T-cell (primary cell): Measurements from ENCODE around the gene SLC5A3. TPM values are rescaled to one million over a fixed set of nuclear protein-coding genes. Genes with fewer than 3 reads are reported as not detected.

ENCODE experiments used
- ATAC-seq, 4 experiments: fragments of 200-7000 bp in 3 of 4; fragments of 150-1000 bp in 1 of 4; cut with Tn5 transposase; replicated peaks in 1 of 4; 1 replicate in 3 of 4; 2 replicates in 1 of 4; pipeline ENCODE4 v1.10.0; 2021; ENCODE audit warnings: moderate library complexity in 3 of 4, mild to moderate bottlenecking in 2 of 4, moderate number of reproducible peaks in 1 of 4
- CTCF ChIA-PET, 2 donors: fragments of 300-600 bp; sonication (Branson Sonifier 250); formaldehyde crosslinking; loops; one replicate each; lab custom pipeline; 2022; ENCODE audit warnings: antibody characterized with exemption in 2 of 2; lab: Charles Lee
- POLR2A ChIA-PET, 2 donors: fragments of 300-600 bp; sonication (Branson Sonifier 250); formaldehyde crosslinking; loops; one replicate each; lab custom pipeline; 2022; ENCODE audit warnings: antibody characterized with exemption in 2 of 2; lab: Charles Lee
- DNase-seq, 35 experiments: peaks; one replicate each; pipeline versions ENCODE4 v3.0.0 to v3.0.0-alpha.2; 2013 to 2023
- H3K27ac ChIP-seq: one replicate; pipeline ENCODE4 v1.5.1; 2013; ENCODE audit warnings: low read length
- H3K27me3 ChIP-seq, 2 experiments: replicated peaks in 1 of 2; 1 replicate in 1 of 2; 2 replicates in 1 of 2; pipeline versions ENCODE4 v1.6.1 to v1.7.0; 2013; ENCODE audit warnings: low read length in 1 of 2, mixed read lengths in 1 of 2; ENCODE audit not compliant: control insufficient read depth in 2 of 2, insufficient read depth in 2 of 2; ENCODE audit errors: extremely low read depth in 1 of 2
- H3K36me3 ChIP-seq, 2 donors: 1 replicate in 1 of 2; 2 replicates in 1 of 2; pipeline versions ENCODE4 v1.6.1 to v1.7.0; 2013; ENCODE audit warnings: low read length in 1 of 2; ENCODE audit not compliant: control insufficient read depth in 2 of 2, insufficient read depth in 1 of 2; ENCODE audit errors: extremely low read depth in 1 of 2
- H3K4me1 ChIP-seq, 2 experiments: 1 replicate in 1 of 2; 2 replicates in 1 of 2; pipeline versions ENCODE4 v1.6.1 to v1.7.0; 2013; ENCODE audit warnings: low read length in 2 of 2, mixed read lengths in 1 of 2; ENCODE audit not compliant: insufficient read depth in 2 of 2, control insufficient read depth in 1 of 2; ENCODE audit errors: extremely low read depth in 1 of 2
- H3K4me3 ChIP-seq, 2 donors: 1 replicate in 1 of 2; 2 replicates in 1 of 2; pipeline versions ENCODE4 v1.5.1 to v1.7.0; 2013; ENCODE audit warnings: mild to moderate bottlenecking in 2 of 2, low read length in 1 of 2, moderate library complexity in 1 of 2; ENCODE audit not compliant: control insufficient read depth in 1 of 2; ENCODE audit errors: extremely low read depth in 1 of 2
- H3K9me3 ChIP-seq: 2 replicates; pipeline ENCODE4 v1.7.0; 2013
- H3K27ac Mint-ChIP-seq, 2 donors: one replicate each; pipeline ENCODE4 v1.8.0; 2020 to 2021; ENCODE audit warnings: mild to moderate bottlenecking in 2 of 2, mixed read lengths in 2 of 2
- H3K27me3 Mint-ChIP-seq, 2 donors: one replicate each; pipeline ENCODE4 v1.8.0; 2021 to 2022; ENCODE audit warnings: mixed read lengths in 2 of 2
- H3K36me3 Mint-ChIP-seq: one replicate; pipeline ENCODE4 v1.8.0; 2021; ENCODE audit warnings: mixed read lengths
- H3K4me1 Mint-ChIP-seq, 3 donors: one replicate each; pipeline ENCODE4 v1.8.0; 2020 to 2022; ENCODE audit warnings: mixed read lengths in 3 of 3, mild to moderate bottlenecking in 1 of 3
- H3K4me3 Mint-ChIP-seq, 3 donors: one replicate each; pipeline ENCODE4 v1.8.0; 2020 to 2022; ENCODE audit warnings: mild to moderate bottlenecking in 3 of 3, mixed read lengths in 3 of 3, moderate library complexity in 3 of 3
- H3K9me3 Mint-ChIP-seq, 3 donors: one replicate each; pipeline ENCODE4 v1.8.0; 2020 to 2022; ENCODE audit warnings: mixed read lengths in 3 of 3
- WGBS: methylation state at CpG from one replicate; pipeline ENCODE4 v1.1.5; 2013; ENCODE audit warnings: missing lambda C conversion rate; ENCODE audit not compliant: insufficient coverage; 5-methylcytosine and 5-hydroxymethylcytosine counted together
- total RNA-seq, 35 experiments: library from RNA in 6 of 35; stranded (reverse) in 6 of 35; fragments of 120-200 nt in 1 of 35; gene quantifications; one replicate each; pipeline versions ENCODE4 v1.2.1 to v1.2.4 and lab custom pipeline; 2013 to 2026

The SLC5A3 gene
- total RNA-seq, 5 donors from 2014 or later (not counting 1 experiment from before 2014, with no cell fraction given), result 7.6 to 38.5 (median 25.4) TPM

DNA sequence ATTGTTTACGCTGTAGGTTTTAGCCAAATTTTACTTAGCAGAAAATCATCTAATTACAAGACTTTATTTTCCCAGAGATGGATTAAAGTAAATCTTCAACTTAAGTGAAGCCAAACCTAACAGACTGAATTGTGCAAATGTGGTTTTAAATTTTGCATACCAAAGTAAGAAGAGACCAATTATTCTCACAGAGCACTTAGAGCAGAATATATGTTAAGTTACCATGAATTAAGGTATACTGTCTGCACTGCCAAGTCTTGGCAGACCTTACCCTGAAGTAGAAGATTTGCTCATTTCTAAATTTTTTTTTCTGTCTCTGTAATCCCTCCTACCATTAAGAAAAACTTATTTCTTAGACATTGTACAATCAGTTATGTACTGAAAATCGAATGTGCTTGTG, 24.1 kb downstream of the SLC5A3 start:
- peaks cover 0 to 21% of the 10 kb centered on the region in 2 experiments for H3K4me1 ChIP-seq
- no peak overlapping the region for H3K27ac Mint-ChIP-seq
- ChIA-PET CTCF (no interaction called here), POLR2A (no interaction called here)
- ATAC-seq, result no peak
- H3K27ac ChIP-seq, result no peak overlapping the region
- H3K27me3 Mint-ChIP-seq, result no peaks in the 10 kb centered on the region
- no peak overlapping the region for H3K4me3 Mint-ChIP-seq
- DNase-seq, result no peak
- H3K36me3 ChIP-seq, result peaks cover 5 to 26% of the 10 kb centered on the region in 2 donors
- 86% methylated on average over 1 of the region's 2 CpGs for WGBS
- no peaks in the 10 kb centered on the region for H3K9me3 ChIP-seq
- H3K9me3 Mint-ChIP-seq, result no peaks in the 10 kb centered on the region
- no peak overlapping the region for H3K4me3 ChIP-seq
- peaks cover 73% of the 10 kb centered on the region for H3K36me3 Mint-ChIP-seq
- H3K27me3 ChIP-seq, result no peaks in the 10 kb centered on the region
- peaks cover 81 to 91% (median 89%) of the 10 kb centered on the region in 3 donors for H3K4me1 Mint-ChIP-seq

DNA sequence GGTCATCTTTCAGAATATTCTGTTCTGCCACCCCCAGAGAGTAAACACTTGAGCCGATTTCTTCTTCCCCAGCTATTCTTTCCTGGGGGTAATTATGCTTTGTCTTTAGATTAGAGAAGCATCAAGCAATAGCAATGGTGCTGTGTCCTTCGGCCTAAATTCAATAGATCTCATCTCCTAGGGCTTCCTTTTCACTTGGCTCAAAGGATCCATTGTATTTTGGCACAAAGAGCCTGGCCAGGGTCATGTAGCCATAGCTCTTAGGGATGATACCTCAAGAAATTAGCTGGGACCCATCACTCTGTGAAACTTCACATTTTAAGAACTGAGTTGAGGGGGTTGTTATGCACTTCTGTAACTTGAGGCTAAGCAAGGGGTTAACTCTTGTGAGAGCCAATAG, 27.0 kb downstream of the SLC5A3 start:
- H3K27me3 Mint-ChIP-seq, result no peaks in the 10 kb centered on the region
- Histone ChIP-seq H3K27ac (no peak overlapping the region), H3K4me3 (no peak overlapping the region), H3K4me1 (peaks cover 0 to 3% of the 10 kb centered on the region in 2 experiments), H3K9me3 (no peaks in the 10 kb centered on the region), H3K36me3 (peaks cover 5 to 19% of the 10 kb centered on the region in 2 donors), H3K27me3 (no peaks in the 10 kb centered on the region)
- H3K36me3 Mint-ChIP-seq, result peaks cover 70% of the 10 kb centered on the region
- ChIA-PET POLR2A (no interaction called here), CTCF (no interaction called here)
- no CpG with 5 or more reads among the region's 2 CpGs for WGBS
- H3K4me1 Mint-ChIP-seq, result peaks cover 80 to 93% (median 91%) of the 10 kb centered on the region in 3 donors
- DNase-seq (no peak), ATAC-seq (no peak)
- no peak overlapping the region for H3K27ac Mint-ChIP-seq
- no peaks in the 10 kb centered on the region for H3K9me3 Mint-ChIP-seq
- no peak overlapping the region for H3K4me3 Mint-ChIP-seq

DNA sequence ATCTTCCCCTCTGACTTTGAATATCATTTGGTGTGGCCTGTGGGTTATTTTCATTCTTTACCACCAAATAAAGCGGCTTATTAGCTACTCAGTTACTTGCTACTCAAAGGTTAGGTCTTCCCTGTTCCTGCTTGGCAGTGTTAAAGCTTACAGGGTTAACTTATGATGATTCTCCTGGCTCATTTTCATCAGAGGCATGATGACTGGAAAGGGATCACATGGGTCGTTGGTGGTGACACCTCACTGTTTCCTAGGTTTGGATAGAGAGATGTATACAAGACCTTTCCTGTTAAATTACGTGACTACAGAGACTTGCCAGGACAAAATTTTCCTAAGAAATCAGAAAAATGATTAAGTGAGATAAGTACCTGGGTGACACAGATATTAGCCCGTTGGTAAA, 27.4 kb downstream of the SLC5A3 start:
- no peaks in the 10 kb centered on the region for H3K9me3 ChIP-seq
- CTCF ChIA-PET, result no interaction called here
- no peak for DNase-seq
- ATAC-seq, result no peak
- H3K27ac ChIP-seq, result no peak overlapping the region
- peaks cover 5 to 15% of the 10 kb centered on the region in 2 donors for H3K36me3 ChIP-seq
- Mint-ChIP-seq H3K4me1 (peaks cover 80 to 92% (median 88%) of the 10 kb centered on the region in 3 donors), H3K9me3 (no peaks in the 10 kb centered on the region), H3K4me3 (no peak overlapping the region), H3K27me3 (no peaks in the 10 kb centered on the region), H3K36me3 (peaks cover 70% of the 10 kb centered on the region), H3K27ac (no peak overlapping the region)
- POLR2A ChIA-PET, result interaction anchor here in 1 of 2 donors (0.6 kb wide), 1 partner anchor 16 kb away, joined by 3 read pairs; no protein-coding TSS in a partner anchor
- WGBS, result 78% methylated on average over 1 of the region's 4 CpGs
- H3K4me3 ChIP-seq, result no peak overlapping the region
- peaks cover 0 to 3% of the 10 kb centered on the region in 2 experiments for H3K4me1 ChIP-seq
- H3K27me3 ChIP-seq, result no peaks in the 10 kb centered on the region

DNA sequence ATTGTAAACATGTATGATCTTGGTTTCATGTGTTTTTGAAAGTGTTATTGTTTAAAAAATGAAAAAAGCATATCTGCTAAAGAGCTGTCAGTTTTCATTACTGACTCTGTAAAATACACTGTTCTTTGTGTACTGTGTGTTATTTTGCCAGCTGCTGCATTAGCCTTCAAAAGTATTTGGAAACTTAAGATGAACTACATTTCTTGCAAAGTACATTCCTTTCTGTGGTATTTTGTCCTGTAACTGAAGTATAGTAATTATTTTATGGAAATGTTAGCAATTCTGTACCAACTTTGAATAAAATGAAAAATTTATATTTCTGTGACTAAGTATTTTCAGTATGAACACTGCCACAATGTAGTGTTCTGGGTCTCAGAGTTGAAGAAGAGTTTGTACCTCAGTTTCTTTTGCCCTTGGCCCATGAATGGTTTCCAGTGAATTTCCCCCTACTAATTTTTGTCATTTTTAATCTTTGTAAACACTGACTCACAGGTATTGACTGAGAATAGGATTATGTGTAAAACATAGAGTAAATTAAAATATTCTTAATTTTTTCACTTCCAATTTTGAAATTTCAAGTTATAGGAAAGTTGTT, 32.7 kb downstream of the SLC5A3 start:
- no peak overlapping the region for H3K27ac ChIP-seq
- H3K4me3 Mint-ChIP-seq, result no peak overlapping the region
- H3K36me3 Mint-ChIP-seq, result peaks cover 63% of the 10 kb centered on the region
- H3K36me3 ChIP-seq, result peaks cover 0 to 3% of the 10 kb centered on the region in 2 donors
- H3K4me1 Mint-ChIP-seq, result peaks cover 67 to 80% (median 77%) of the 10 kb centered on the region in 3 donors
- H3K4me3 ChIP-seq, result no peak overlapping the region
- no peak overlapping the region for H3K27ac Mint-ChIP-seq
- ATAC-seq (no peak), DNase-seq (no peak)
- peaks cover 0 to 3% of the 10 kb centered on the region in 2 experiments for H3K4me1 ChIP-seq
- no peaks in the 10 kb centered on the region for H3K9me3 ChIP-seq
- H3K27me3 Mint-ChIP-seq, result no peaks in the 10 kb centered on the region
- ChIA-PET POLR2A (no interaction called here), CTCF (no interaction called here)
- H3K27me3 ChIP-seq, result no peaks in the 10 kb centered on the region
- peaks cover 0 to 13% (median 0%) of the 10 kb centered on the region in 3 donors for H3K9me3 Mint-ChIP-seq

DNA sequence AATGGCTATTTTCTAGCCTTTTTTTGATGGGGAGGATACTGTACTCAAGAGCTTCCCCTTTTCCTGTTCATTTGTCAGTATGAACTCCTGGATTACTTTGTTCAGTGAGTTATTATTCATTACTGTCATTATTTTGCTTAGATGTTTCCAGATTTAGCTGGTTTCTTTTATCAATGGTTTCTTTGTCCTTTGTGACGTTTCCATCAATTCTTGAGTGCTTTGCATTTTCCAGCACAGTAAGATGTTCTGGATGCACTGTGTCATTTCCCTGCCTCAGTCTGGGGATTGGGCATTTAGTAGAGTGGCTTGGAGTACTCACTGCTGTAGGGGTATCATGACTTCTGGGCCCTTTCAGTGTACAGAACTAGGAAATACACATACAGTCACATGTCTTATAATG, 34.2 kb downstream of the SLC5A3 start:
- H3K27ac Mint-ChIP-seq, result no peak overlapping the region

DNA sequence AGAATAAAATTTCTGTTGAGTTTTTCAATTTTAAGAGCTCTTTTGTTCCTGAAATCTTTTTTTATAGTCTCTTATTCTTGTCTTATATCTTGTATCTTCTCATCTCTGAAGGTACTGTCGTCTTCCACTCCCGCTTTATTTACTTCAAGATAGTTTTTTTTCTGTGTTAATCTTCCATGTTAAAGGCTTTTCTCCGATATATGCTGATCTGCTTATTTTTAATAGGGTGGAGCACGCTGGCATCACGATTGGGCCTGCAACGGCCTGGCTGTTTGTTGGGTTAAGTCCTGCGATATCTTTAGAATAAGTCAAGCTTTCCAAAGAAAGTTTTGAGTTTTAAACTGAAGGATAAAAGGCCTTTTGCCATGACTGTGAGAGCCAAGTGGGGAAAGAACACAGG, 35.7 kb downstream of the SLC5A3 start:
- 95% methylated on average over 4 of the region's 7 CpGs for WGBS
- H3K4me3 Mint-ChIP-seq, result no peak overlapping the region
- H3K27me3 Mint-ChIP-seq, result no peaks in the 10 kb centered on the region
- H3K9me3 Mint-ChIP-seq, result peaks cover 0 to 13% (median 0%) of the 10 kb centered on the region in 3 donors
- DNase-seq, result no peak
- no peaks in the 10 kb centered on the region for H3K27me3 ChIP-seq
- ChIA-PET POLR2A (no interaction called here), CTCF (no interaction called here)
- no peak overlapping the region for H3K27ac ChIP-seq
- peaks cover 69 to 77% (median 75%) of the 10 kb centered on the region in 3 donors for H3K4me1 Mint-ChIP-seq
- H3K9me3 ChIP-seq, result no peaks in the 10 kb centered on the region
- no peak overlapping the region for H3K4me3 ChIP-seq
- no peaks in the 10 kb centered on the region for H3K4me1 ChIP-seq
- peaks cover 0 to 3% of the 10 kb centered on the region in 2 donors for H3K36me3 ChIP-seq
- peaks cover 62% of the 10 kb centered on the region for H3K36me3 Mint-ChIP-seq
- ATAC-seq, result no peak
- H3K27ac Mint-ChIP-seq, result no peak overlapping the region

More for the DNA sequence above, 34.2 kb downstream of the SLC5A3 start:
- Histone ChIP-seq H3K27ac (no peak overlapping the region), H3K9me3 (no peaks in the 10 kb centered on the region), H3K4me3 (no peak overlapping the region), H3K4me1 (no peaks in the 10 kb centered on the region), H3K27me3 (no peaks in the 10 kb centered on the region), H3K36me3 (peaks cover 0 to 3% of the 10 kb centered on the region in 2 donors)
- no peak overlapping the region for H3K4me3 Mint-ChIP-seq
- H3K27me3 Mint-ChIP-seq, result no peaks in the 10 kb centered on the region
- peaks cover 60% of the 10 kb centered on the region for H3K36me3 Mint-ChIP-seq
- peaks cover 0 to 13% (median 0%) of the 10 kb centered on the region in 3 donors for H3K9me3 Mint-ChIP-seq
- ATAC-seq (no peak), DNase-seq (no peak)
- H3K4me1 Mint-ChIP-seq, result peaks cover 70 to 78% (median 78%) of the 10 kb centered on the region in 3 donors
- POLR2A ChIA-PET, result no interaction called here
- WGBS, result no CpG with 5 or more reads among the region's 1 CpG
- CTCF ChIA-PET, result no interaction called here
